ENCODE measurements around the gene RPL35.

RPL35 gene

DNA sequence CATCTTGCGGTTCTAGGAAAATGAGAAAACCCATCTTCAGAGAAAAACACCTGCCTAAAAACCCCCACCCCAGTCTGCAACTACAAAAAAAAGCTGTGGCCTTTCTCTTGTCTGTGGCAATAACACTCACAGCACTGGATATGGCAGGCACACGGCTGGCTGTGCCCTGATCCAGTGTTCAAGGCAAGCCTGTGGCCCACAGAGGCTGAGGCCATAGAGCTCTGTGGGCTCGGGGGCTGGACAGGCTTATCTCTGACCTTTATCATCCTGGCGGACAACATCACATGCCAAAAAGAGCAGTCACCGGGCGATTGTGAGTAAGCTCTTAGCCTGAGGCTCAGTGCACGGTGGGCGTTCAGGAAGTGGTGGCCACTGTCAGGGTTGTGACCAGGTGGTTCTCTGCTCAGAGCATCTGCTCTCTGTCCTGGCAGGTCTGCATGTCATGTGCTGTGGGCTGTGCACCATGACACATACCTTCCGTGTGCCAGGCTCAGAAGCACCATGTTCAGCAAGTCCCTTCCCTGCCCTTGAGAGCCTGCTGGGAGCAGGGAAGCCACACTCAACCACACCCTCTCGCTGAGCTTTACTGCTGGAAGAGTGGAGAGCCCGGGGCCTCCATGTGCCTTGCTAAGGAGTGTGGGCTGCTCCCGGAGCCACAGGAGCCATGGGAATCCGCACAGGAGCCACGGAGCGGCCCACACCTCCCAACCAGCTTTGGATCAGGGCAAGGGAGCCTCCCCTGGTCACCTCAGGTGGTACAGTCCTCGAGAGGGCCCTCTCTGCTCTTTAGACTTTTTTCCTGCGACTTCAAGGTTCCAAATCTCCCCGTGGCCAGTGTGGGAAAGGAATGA is 43.1 kb downstream of the RPL35 start:
- DNase-seq (ENCODE audit: low read depth) = no peak

DNA sequence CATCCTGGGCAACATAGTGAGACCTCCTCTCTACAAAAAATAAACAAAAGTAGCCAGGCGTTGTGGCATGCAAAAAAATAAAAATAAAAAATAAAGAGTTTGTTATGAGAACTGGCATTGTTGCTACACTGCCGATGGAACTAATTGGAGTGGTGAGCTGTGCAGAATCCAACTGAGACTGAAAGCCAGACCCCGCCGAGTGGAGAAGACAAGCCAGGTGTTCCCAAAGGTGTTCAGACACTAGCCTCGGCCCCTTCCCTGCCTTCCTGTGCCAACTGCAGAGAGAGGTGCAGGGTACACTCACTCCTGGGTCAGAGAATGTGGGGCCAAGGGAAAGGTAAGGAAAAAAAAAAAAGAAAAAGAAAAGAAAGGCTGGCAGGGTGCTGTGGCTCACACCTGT is 46.2 kb downstream of the RPL35 start:
- no peak for DNase-seq (ENCODE audit: low read depth)

DNA sequence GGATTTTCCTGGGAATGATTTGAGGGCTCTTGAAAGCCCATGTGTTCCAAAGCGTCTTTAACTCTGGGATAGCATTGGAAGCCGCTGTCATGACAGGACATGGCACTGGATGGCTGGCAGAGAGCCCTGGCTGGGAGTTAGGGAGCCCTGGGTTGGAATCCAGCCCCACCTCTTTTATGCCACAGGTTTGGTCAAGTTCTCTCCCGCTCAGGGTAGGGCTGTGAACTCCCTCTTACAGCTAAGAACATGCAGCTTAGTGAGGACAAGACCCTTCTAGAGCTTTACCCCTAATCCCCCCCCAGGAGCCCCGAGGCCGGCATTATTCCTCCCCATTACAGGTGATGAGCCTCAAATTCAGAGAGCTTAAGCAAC is 47.6 kb downstream of the RPL35 start:
- no peak for DNase-seq (ENCODE audit: low read depth)

- DNase-seq (ENCODE audit: low read depth) = no peak
These were observed 48.1 kb downstream of the RPL35 start for GRCh38 chr9:124813501-124814163.

GRCh38 chr9:124813041-124813440 is 48.7 kb downstream of the RPL35 start:
- DNase-seq (ENCODE audit: low read depth) = no peak

DNA sequence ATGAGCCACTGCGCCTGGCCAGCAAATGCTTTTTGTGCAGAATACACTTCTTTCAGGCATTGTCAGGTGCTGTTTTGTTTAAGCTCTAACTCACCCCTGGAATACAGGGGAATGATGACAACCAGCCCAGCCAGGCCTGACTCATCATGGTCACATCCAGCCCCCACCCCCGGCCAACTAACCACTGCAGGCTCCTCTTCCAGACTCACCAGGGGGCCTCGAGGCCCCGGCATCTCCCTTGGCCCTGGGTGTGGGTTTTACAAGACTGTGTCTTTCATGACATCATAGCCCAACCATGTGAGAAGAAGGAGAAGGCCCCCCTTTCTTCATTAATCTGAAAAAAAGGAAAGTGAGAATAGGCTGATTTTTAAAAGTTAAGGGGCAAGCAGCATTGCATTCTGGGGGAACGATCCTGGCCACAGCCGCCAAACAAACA is 49.3 kb downstream of the RPL35 start:
- no peak for DNase-seq (ENCODE audit: low read depth)

GRCh38 chr9:124810663-124811355 is 50.9 kb downstream of the RPL35 start:
- DNase-seq (ENCODE audit: low read depth) = no peak

GRCh38 chr9:124809741-124810500 is 51.8 kb downstream of the RPL35 start:
- no peak for DNase-seq (ENCODE audit: low read depth)

DNA sequence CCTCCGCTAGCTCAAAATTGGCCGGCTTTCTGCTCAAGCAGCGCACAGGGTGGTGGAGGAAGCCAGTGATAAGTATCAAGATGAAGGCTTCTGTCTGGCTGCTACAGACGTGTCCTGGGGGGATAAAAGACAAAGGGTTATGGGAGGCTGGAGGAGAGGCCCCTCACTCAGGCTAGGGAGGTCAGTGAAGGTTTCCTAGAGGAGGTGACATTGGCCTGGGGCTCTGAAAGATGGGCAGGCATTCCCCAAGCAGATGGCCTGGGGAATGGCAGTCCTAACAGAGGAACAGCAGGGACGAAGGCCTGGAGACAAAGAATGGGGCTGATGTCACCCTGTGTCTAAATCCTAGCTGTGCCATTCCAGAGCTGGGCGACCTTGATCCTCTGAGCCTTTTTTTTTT is 52.5 kb downstream of the RPL35 start:
- DNase-seq (ENCODE audit: low read depth) = no peak

DNA sequence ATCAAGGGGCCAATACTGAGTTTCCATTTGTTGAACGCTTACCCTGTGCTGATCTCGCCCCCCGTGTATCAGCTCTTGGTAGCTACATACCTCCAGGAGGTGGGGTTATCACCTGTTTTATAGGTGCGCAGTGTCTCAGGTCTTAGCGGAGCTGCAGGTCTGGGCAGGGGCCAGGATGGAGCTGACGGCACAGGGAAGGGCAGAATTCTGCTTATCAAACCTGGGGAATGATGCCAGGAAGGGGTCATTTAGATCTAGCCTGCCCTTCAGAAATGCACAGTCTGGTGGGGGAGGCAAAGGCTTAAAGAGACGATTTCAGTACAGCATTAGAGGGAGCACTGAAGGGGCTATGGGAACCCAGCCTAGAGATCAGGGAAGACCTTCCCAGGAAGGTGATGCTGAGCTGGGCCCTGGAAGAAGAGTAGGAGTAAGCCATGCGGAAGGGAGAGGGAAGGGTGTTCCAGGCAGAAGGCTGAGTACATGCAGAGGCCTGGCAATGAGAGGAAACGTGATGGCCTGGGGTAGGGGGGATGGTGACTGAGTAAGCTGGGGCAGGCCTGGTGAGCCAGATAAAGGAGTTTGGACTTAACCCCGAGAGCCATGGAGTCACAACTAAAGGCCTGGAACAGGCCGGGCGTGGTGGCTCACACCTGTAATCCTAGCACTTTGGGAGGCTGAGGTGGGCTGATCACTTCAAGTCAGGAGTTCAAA is 53.4 kb downstream of the RPL35 start:
- DNase-seq (ENCODE audit: low read depth) = no peak
